GM19043 (cell line): ENCODE results near the gene ACSF3.

ENCODE experiments used
- ATAC-seq: cut with Tn5 transposase; IDR thresholded peaks from one replicate; pipeline ENCODE4 v1.9.1; 2021; ENCODE audit warnings: low read depth; ENCODE audit not compliant: unreplicated experiment

The ACSF3 gene

DNA sequence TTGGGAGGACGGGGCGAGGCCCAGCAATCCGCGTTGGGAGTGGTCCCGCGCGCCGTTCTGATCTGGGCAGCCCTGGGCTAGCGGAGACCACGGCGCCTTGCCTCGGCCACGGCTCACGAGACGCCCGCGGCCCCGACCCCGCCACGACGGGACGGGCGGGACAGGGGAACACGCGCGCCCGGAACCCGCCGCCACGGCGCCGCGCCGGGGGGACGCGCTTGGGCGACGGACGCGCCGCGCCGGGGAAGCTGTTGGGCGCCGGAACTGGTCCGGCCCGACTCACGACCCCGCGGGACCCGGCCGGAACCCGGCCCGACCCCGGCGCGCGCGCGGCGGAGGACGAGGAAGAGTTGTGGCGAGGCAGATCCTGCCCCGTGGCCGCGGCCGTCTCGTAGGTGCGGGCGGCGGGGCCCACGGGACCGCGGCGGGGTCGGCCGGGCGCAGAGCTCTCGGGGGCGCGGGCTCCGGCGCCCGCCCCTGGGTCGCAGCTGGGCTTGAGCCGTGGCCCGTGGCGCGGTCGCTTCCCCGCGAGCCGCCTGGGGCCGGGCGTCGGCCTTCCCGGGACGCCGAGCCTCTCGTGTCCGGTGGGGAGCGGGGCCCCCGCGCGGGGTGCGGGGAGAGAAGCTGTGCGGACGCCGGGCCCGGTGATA lies at the start of gene ACSF3:
ACSF3 (plus strand) TSS at position 251 of the 650 bp plus-strand sequence. CDS start 6,830 bp downstream, outside the sequence.
- ATAC-seq, result no peak

DNA sequence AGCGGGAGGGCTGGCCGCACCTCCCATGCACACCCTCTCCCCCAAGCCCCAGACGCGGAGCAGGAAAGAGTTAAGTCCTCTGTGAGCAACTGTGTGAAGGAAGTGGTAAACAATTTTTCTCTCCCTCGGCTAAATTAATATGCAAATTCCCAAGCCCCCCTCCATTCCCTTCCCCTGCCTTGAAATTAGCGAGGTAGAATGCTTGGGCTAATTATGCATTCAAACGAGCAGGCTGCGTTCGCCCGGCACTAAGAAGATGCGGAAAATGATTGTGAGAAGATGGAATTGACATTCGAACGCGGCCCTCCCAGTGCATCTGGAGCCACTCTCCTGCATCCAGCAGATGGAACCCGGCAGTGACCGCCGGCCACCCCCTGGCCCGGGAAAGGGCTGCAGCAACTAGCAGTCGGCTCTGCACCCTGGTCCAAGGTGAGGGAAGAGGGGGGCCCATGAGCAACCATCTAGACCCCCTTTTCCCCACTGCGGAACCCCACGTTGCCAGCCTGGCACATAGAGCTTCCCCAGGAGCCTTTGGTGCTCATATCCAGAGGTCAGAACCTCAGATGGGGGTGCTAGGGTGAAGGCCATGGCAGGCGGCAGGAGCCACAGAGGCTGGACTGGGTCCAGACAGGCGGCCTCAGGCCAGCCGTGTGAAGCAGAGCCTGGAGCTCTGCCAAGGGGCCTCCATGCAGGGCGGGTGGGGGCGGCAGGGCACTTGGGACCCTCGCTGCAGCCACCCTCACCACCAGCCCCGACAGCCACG lies 49.1 kb upstream of the ACSF3 start:
- no peak for ATAC-seq

DNA sequence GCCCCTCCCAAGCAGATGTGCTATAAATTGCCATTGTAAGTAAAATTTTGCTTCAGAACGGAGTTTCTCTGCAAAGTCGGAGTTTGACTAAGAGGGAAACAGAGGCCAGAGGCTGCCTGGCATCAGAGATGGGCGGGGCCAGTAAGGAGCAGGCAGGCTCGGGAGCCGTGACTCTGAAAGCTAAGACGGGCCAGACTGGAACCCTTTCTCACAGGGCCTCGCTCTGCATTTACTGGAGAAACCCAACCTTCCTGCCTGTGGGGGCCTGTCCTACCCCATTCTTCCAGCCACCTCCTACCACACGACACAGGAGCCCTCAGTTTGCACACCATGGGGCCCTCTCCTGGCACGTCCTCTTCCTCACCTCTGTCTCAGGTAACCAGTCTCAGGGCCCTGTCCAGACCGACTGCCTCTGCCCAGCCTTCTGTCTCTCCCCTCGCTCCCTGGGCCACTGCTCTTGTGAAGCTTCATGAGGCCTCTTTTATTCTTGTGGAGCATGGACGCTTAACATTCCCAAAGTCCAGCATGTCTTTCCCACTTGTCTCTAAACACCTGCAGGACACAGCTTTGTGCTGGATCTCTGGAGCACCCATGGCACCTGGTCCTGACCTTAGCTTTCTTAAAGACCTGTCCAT lies 48.4 kb upstream of the ACSF3 start:
- no peak for ATAC-seq

- no peak for ATAC-seq
Observed at GRCh38 chr16:89045881-89046280, 47.8 kb upstream of the ACSF3 start.

DNA sequence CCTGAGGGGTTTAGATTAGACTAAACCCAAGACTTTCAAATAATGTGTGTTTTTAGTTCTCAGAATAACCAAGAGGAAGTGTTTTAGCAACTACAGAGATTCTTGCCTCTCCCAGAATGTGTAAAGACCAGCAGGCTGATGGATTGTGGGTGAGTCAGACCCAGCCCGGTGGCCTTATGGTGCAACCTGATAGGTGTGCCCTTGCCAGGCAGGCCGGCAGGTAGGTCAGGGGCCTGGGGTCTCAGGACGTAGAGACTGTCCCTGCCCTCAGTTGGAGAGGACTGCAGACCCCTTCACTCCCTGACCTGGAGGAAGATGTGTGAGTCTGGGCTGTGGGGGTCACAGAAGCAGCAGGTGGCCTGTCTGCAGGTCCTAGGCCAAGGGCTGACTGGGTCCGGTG lies 47.2 kb upstream of the ACSF3 start:
- no peak for ATAC-seq

- no peak for ATAC-seq
Observed at GRCh38 chr16:89047331-89048089, 46.1 kb upstream of the ACSF3 start.

- ATAC-seq, result no peak
Observed at GRCh38 chr16:89048090-89048725, 45.4 kb upstream of the ACSF3 start.

DNA sequence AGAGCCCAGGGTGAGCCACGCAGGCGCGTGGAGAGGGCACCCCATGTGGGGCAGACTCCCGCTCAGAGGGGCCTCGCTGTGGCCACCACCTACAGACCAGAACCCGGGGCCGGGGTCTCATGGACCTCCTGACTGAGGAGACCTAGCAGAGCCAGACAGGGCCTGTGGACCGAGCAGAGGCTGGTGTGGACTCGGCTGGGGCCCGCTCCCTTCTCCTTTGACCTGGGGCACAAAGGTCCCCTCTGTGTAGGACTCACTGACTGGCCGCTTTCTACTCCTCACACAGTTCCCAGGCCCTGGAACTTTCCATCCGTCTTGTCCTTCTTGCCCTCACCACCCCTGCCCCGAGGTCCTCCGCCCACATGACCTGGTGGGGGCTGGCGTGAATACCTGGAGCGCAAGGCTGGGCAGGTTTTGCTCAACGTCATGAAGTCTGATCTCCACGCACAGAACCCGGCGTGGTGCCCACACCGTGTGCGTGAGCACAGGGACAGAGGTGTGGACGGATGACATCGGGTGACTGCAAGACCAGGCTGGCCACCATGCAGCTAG lies 44.7 kb upstream of the ACSF3 start:
- no peak for ATAC-seq

- no peak for ATAC-seq
Observed at GRCh38 chr16:89049484-89050118, 44.1 kb upstream of the ACSF3 start.

GRCh38 chr16:89050119-89050867 lies 43.4 kb upstream of the ACSF3 start:
- no peak for ATAC-seq

DNA sequence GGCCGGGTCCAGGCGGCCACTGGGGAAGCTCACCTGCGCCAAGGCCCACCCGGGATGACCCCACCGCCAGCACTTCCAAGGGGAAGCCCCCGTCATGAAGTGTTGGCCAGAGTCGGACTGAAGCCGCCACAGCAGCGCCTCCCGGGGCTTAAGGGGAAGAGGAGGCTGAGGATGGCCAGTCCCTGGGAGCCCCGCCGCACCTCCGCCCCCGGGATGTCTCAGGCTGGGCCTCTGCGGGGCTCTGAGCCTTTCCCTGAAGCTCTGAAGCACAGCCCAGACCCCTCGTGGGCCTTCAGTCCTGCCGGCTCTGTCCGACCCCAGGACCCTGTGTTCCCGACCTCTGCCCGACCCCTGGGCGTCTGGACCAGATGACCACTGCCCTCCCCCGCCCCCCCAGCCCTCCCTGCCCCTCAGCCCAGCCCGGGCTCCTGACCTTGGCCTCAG lies 42.8 kb upstream of the ACSF3 start:
- ATAC-seq, result no peak

DNA sequence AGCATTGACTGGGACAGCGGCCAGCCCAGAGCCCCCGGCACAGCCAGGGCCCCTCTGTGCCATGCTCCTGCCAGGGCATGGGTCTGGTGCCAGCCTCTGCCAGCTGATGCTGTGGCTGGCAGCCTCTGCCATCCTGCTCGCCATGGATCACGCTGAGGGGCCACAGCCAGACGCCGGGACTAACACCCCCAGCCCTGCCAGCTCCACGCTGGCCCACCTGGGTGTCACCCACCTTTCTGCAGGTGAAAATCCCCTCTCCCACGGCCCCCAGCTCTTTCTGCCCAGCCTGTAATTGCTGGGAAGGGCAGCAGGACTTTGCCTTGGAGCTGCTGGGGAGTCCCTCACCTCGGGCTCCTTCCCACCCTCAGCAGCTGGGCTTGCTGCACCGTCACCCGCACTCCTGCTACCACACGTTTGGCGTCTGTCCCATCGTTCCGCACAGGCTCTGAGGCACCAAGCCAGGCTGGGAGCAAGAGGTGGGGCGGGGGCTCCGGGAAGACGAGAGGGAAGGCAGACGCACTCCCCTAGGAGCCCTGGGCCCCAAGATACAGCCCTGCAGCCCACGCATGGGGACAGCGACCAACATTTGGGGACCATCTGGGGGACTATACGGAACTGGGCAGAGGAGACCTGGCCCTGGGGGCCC lies 42.0 kb upstream of the ACSF3 start:
- ATAC-seq, result no peak

- no peak for ATAC-seq
Observed at GRCh38 chr16:89052191-89052889, 41.3 kb upstream of the ACSF3 start.

DNA sequence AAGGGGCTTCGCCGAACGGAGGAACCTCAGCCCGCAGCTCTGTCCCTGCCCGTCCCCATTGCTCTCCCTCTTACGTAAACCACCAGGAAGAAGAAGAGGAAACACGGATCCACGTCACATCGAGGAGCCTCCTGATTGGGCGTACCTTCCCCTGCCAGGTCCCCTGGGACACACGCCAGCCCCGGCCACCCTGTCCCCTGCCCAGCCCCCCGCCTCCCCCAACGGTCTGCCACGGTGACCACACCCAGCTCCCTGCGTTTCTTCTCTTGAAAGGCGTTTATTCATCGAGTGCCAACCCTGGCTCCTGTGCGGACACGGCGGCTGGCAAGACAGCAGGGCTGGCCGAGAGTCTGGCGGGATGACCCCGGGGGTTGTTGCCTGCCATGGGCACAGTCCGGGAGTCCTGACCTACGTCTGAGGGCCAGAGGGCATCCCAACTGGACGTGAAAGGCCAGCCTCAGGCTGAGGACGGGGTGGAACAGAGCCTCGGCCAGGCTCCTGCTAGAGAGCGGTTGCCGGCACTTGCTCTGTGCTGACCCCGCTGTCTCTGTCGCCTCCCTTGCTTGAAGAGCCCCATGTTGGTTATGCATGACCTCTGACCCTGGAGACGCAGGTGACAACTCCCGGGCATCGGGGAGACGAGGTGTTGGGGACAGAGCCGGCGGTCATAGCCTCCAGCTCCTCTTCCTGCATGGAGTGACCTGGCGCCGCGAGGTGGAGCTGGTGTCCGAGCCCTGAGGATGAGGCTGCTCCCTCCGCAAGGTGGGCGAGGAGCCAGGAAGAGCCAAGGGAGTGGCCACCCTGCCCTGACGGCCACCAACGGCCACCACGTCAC lies 40.5 kb upstream of the ACSF3 start:
- no peak for ATAC-seq

- no peak for ATAC-seq
Observed at GRCh38 chr16:89053725-89054029, 40.0 kb upstream of the ACSF3 start.

GRCh38 chr16:89054261-89054661 lies 39.4 kb upstream of the ACSF3 start:
- no peak for ATAC-seq

DNA sequence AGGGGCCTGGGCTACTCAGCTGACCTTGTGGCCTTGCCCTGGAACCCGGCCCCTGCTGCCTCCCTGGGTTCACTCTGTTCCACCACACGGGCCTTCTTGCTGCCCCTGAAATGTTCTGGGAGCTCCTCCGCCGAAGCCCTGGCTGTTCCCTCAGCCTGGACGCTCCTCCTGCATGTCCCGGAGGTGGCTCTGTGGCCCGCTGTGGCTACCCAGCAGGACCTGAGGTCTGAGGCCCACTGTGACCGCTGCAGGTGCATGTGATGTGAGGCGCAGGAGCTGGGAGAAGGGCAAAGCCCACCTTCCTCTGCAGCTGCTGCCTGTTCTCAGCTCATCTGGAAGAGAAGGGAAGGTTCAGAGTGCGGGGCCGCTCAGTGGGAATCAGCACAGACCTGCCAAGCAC lies 38.9 kb upstream of the ACSF3 start:
- ATAC-seq, result no peak
